HepG2 (cell line): ENCODE measurements around the gene ATP9A. TPM values are rescaled to one million over a fixed set of nuclear protein-coding genes. Genes with fewer than 3 reads are reported as not detected.

Experiments used
- CC2D1A ChIP-seq: sonication (generic); formaldehyde crosslinking; IDR thresholded peaks from 2 replicates; pipeline ENCODE4 v1.8.1; 2023; ENCODE audit warnings: mild to moderate bottlenecking, missing genetic modification reagents
- HCFC1 ChIP-seq: fragments of 150-350 bp; IDR thresholded peaks from 2 replicates; pipeline ENCODE4 v1.6.1; 2014; ENCODE audit warnings: low read depth, low read length
- HNF1A ChIP-seq, 2 experiments: sonication (generic) in 1 of 2; formaldehyde crosslinking in 1 of 2; IDR thresholded peaks; 2 replicates each; pipeline versions ENCODE4 v1.4.0 to v1.6.1; 2016 to 2020; ENCODE audit warnings: borderline replicate concordance in 1 of 2, low read depth in 1 of 2, mild to moderate bottlenecking in 1 of 2, missing genetic modification reagents in 1 of 2
- HOXD1 ChIP-seq: sonication (generic); formaldehyde crosslinking; IDR thresholded peaks from 2 replicates; pipeline ENCODE4 v1.5.0; 2020; ENCODE audit warnings: missing genetic modification reagents
- MTF1 ChIP-seq: sonication (generic); formaldehyde crosslinking; IDR thresholded peaks from 2 replicates; pipeline ENCODE4 v1.5.0; 2020; ENCODE audit warnings: missing genetic modification reagents
- NBN ChIP-seq: fragments of 450-650 bp; conservative IDR thresholded peaks from 2 replicates; pipeline ENCODE4 v1.6.1; 2017
- TAF15 ChIP-seq: fragments of 200-400 bp; formaldehyde crosslinking; IDR thresholded peaks from one replicate; pipeline ENCODE4 v1.6.1; 2018; ENCODE audit warnings: mild to moderate bottlenecking, low read depth, low read length; ENCODE audit not compliant: poor library complexity, severe bottlenecking
- ZNF230 ChIP-seq: sonication (generic); formaldehyde crosslinking; IDR thresholded peaks from 2 replicates; pipeline ENCODE4 v1.4.0; 2020; ENCODE audit warnings: mild to moderate bottlenecking, missing genetic modification reagents
- ZNF343 ChIP-seq: sonication (generic); formaldehyde crosslinking; IDR thresholded peaks from 2 replicates; pipeline ENCODE4 v1.4.0; 2020; ENCODE audit warnings: mild to moderate bottlenecking, missing genetic modification reagents
- ZNF564 ChIP-seq: sonication (generic); formaldehyde crosslinking; IDR thresholded peaks from 2 replicates; pipeline ENCODE4 v1.8.1; 2023; ENCODE audit warnings: mild to moderate bottlenecking, missing genetic modification reagents
- polyA plus RNA-seq, 8 experiments: library from polyadenylated mRNA; depleted of rRNA in 3 of 8; stranded (reverse) in 7 of 8; unstranded in 1 of 8; fragments of >200 nt; fragmentation: Illumina TruSeq in 4 of 8; extraction: Trizol in 4 of 8; gene quantifications; 2 replicates each; pipeline versions ENCODE4 v1.2.1 to v1.2.3, GENCODE V29; 2011 to 2016; ENCODE audit warnings: low read depth in 4 of 8, missing spikeins in 1 of 8, mixed read lengths in 1 of 8; ENCODE audit not compliant: insufficient read depth in 1 of 8
- total RNA-seq, 5 experiments: library from RNA; depleted of rRNA; stranded (reverse); fragments of >200 nt; fragmentation: Illumina TruSeq; extraction: Trizol; gene quantifications; 2 replicates each; pipeline ENCODE4 v1.2.3, GENCODE V29; 2016; ENCODE audit warnings: low read depth in 1 of 5
- TF ChIP-seq, protein P1 (sequence below): sonication (generic); formaldehyde crosslinking; IDR thresholded peaks from 2 replicates; pipeline ENCODE4 v1.4.0; 2020; ENCODE audit warnings: mild to moderate bottlenecking, missing genetic modification reagents
- TF ChIP-seq, protein P2 (sequence below): sonication (generic); formaldehyde crosslinking; IDR thresholded peaks from 2 replicates; pipeline ENCODE4 v1.5.1; 2020; ENCODE audit warnings: missing genetic modification reagents, mild to moderate bottlenecking, borderline replicate concordance
- TF ChIP-seq, protein P3 (sequence below): sonication (generic); formaldehyde crosslinking; IDR thresholded peaks from 2 replicates; pipeline ENCODE4 v1.5.1; 2020; ENCODE audit warnings: missing genetic modification reagents, mild to moderate bottlenecking, borderline replicate concordance

Gene ATP9A
- total and polyA plus RNA-seq, 2 of the 13 experiments (the other 11 are each of a cell fraction or from before 2014, with no cell fraction given), result 11.8 to 18.5 TPM

DNA sequence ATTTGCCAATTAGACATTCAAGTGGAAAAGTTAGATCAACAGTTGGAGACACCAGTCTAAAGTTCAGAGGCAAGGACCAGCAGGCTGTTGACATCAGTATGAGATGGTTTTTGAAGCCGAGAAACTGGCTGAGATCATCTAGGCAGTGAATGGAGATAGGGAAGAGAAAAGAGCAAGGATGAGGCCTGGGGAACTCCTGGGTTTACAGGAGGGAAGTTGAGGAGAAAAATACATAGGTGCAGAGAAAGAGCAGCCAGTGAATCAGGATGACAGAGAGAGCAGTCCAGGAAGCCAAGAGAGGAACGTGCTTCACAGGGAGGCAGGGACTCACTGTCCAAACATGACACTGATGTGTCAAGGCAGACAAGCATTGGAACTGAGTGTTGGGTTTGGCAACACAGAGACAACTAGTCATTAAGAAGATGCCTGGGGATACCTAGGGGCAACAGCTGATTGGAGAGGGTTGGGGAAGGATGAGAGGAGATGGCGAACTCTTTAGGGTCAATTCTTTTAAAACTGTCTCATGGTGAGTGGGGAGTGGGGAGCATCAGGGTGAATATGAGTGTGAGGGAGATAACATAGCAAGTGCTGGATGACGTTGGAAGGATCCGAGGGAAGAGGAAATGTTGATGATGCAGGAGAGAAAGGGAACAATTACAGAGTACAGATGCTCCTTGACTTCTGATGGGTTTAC, 47.3 kb upstream of the ATP9A start (continued):
- TF ChIP-seq, protein P1, sequence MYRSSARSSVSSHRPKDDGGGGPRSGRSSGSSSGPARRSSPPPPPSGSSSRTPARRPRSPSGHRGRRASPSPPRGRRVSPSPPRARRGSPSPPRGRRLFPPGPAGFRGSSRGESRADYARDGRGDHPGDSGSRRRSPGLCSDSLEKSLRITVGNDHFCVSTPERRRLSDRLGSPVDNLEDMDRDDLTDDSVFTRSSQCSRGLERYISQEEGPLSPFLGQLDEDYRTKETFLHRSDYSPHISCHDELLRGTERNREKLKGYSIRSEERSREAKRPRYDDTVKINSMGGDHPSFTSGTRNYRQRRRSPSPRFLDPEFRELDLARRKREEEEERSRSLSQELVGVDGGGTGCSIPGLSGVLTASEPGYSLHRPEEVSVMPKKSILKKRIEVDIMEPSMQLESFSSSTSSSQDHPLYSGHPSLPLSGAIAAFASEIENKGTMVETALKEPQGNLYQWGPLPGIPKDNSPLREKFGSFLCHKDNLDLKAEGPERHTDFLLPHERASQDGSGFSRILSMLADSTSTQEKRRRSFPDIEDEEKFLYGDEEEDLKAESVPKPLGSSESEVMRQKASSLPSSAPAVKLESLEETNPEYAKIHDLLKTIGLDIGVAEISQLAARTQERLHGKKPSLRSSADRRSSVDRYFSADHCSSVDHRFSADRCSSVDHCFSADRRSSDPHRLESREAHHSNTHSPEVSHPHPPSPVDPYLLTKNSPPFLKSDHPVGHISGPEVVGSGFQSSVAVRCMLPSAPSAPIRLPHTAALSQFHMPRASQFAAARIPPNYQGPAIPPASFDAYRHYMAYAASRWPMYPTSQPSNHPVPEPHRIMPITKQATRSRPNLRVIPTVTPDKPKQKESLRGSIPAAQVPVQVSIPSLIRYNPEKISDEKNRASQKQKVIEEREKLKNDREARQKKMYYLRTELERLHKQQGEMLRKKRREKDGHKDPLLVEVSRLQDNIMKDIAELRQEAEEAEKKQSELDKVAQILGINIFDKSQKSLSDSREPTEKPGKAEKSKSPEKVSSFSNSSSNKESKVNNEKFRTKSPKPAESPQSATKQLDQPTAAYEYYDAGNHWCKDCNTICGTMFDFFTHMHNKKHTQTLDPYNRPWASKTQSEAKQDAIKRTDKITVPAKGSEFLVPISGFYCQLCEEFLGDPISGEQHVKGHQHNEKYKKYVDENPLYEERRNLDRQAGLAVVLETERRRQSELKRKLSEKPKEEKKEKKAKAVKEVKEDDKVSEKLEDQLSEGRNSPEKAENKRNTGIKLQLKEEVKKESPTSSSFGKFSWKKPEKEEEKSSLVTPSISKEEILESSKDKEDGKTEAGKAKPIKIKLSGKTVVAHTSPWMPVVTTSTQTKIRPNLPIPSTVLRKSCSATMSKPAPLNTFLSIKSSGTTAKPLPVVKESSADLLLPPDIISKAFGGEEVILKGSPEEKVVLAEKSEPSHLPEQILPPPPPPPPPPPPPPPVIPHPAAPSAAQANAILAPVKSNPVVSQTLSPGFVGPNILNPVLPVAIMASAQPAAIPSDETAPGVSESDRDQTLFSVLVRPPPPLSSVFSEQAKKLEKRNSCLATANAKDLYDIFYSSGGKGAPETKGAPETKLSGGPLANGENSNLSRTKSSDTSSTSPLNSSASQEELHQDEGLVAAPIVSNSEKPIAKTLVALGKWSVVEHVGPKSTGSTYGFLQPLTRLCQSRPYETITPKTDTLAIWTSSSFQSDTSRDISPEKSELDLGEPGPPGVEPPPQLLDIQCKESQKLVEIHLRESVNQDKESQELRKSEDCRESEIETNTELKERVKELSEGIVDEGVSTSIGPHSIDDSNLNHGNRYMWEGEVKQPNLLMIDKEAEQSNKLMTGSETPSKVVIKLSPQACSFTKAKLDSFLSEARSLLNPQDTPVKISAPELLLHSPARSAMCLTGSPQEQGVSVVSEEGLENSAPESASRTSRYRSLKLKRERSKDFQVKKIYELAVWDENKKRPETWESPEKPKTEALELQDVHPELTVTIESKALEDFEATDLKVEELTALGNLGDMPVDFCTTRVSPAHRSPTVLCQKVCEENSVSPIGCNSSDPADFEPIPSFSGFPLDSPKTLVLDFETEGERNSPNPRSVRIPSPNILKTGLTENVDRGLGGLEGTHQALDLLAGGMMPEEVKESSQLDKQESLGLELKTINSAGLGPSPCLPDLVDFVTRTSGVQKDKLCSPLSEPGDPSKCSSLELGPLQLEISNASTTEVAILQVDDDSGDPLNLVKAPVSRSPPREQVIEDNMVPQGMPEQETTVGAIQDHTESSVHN (CRISPR knock-in tag), result no peak
- TF ChIP-seq HOXD1 (CRISPR knock-in tag), result no peak
- TF ChIP-seq HNF1A (IDR thresholded peaks at IDR 0.05; ENCODE audit: low read depth), result no peak
- no peak for TF ChIP-seq HNF1A (CRISPR knock-in tag; IDR thresholded peaks at IDR 0.05; ENCODE audit: borderline replicate concordance)
- TF ChIP-seq ZNF564, result no peak
- TF ChIP-seq NBN, result no peak
- no peak for TF ChIP-seq ZNF230 (CRISPR knock-in tag)
- TF ChIP-seq HCFC1, result no peak
- no peak for TF ChIP-seq TAF15
- TF ChIP-seq, protein P2, sequence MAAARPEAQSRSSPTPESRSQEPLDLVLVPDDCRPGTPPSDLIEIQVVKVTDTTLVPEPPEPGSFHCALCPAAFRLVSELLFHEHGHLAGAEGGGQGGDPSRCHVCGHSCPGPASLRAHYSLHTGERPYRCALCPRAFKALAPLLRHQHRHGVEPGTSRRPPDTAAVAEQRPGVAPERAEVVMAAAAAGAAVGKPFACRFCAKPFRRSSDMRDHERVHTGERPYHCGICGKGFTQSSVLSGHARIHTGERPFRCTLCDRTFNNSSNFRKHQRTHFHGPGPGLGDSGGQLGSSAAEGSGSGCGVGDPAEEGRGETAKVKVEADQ, result no peak
- TF ChIP-seq ZNF343 (CRISPR knock-in tag), result no peak
- no peak for TF ChIP-seq MTF1 (CRISPR knock-in tag)
- no peak for TF ChIP-seq CC2D1A
- TF ChIP-seq, protein P3, sequence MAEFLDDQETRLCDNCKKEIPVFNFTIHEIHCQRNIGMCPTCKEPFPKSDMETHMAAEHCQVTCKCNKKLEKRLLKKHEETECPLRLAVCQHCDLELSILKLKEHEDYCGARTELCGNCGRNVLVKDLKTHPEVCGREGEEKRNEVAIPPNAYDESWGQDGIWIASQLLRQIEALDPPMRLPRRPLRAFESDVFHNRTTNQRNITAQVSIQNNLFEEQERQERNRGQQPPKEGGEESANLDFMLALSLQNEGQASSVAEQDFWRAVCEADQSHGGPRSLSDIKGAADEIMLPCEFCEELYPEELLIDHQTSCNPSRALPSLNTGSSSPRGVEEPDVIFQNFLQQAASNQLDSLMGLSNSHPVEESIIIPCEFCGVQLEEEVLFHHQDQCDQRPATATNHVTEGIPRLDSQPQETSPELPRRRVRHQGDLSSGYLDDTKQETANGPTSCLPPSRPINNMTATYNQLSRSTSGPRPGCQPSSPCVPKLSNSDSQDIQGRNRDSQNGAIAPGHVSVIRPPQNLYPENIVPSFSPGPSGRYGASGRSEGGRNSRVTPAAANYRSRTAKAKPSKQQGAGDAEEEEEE, result no peak
